GM18861 (cell line): Measurements from ENCODE around the gene HAPSTR1.
A peak's percentile ranks its signal among the peaks of the same experiment; 100 is the strongest.
"Not testable (repeated sequence)": the region's sequence is repeated elsewhere in the genome, so short reads cannot be mapped to it uniquely, and the experiment has no call there.

Source experiments
- ATAC-seq: cut with Tn5 transposase; IDR thresholded peaks from one replicate; pipeline ENCODE4 v1.9.1; 2021; ENCODE audit not compliant: unreplicated experiment

HAPSTR1 gene

GRCh38 chr16:9090960-9091866 is at the start of gene HAPSTR1:
HAPSTR1 (plus strand) TSS chr16:9091644; CDS start chr16:9092045, 401 bp downstream.
- peak; percentile 74 for ATAC-seq

GRCh38 chr16:9042533-9042932 is 48.9 kb upstream of the HAPSTR1 start:
- no peak for ATAC-seq

- no peak for ATAC-seq
Observed at GRCh38 chr16:9042964-9043680, 48.3 kb upstream of the HAPSTR1 start.

GRCh38 chr16:9045562-9045961 is 45.9 kb upstream of the HAPSTR1 start:
- not testable (repeated sequence) for ATAC-seq

- no peak for ATAC-seq
Observed at GRCh38 chr16:9046667-9047055, 44.8 kb upstream of the HAPSTR1 start.

- ATAC-seq, result peak; percentile 81
Observed at GRCh38 chr16:9047689-9048301, 43.6 kb upstream of the HAPSTR1 start.

GRCh38 chr16:9048302-9048700 is 43.1 kb upstream of the HAPSTR1 start:
- no peak for ATAC-seq

- ATAC-seq, result no peak
Observed at GRCh38 chr16:9049241-9049640, 42.2 kb upstream of the HAPSTR1 start.

GRCh38 chr16:9050102-9050830 is 41.2 kb upstream of the HAPSTR1 start:
- no peak for ATAC-seq

GRCh38 chr16:9053006-9053601 is 38.3 kb upstream of the HAPSTR1 start:
- ATAC-seq, result no peak

- ATAC-seq, result no peak
Observed at GRCh38 chr16:9054460-9054859, 37.0 kb upstream of the HAPSTR1 start.

GRCh38 chr16:9055115-9055514 is 36.3 kb upstream of the HAPSTR1 start:
- no peak for ATAC-seq

- ATAC-seq, result no peak
Observed at GRCh38 chr16:9055661-9056060, 35.8 kb upstream of the HAPSTR1 start.

- no peak for ATAC-seq
Observed at GRCh38 chr16:9056061-9056460, 35.4 kb upstream of the HAPSTR1 start.

- ATAC-seq, result no peak
Observed at GRCh38 chr16:9058211-9058610, 33.2 kb upstream of the HAPSTR1 start.

GRCh38 chr16:9060225-9060624 is 31.2 kb upstream of the HAPSTR1 start:
- ATAC-seq, result no peak

GRCh38 chr16:9061358-9061813 is 30.1 kb upstream of the HAPSTR1 start:
- ATAC-seq, result no peak

GRCh38 chr16:9062301-9062700 is 29.1 kb upstream of the HAPSTR1 start:
- ATAC-seq, result no peak

GRCh38 chr16:9065077-9065476 is 26.4 kb upstream of the HAPSTR1 start:
- no peak for ATAC-seq

- ATAC-seq, result no peak
Observed at GRCh38 chr16:9068886-9069285, 22.6 kb upstream of the HAPSTR1 start.

- no peak for ATAC-seq
Observed at GRCh38 chr16:9070254-9070653, 21.2 kb upstream of the HAPSTR1 start.
